ENCODE results near the gene CFD. TPM values are rescaled to one million over a fixed set of nuclear protein-coding genes. Genes with fewer than 3 reads are reported as not detected.
A peak's percentile ranks its signal among the peaks of the same experiment; 100 is the strongest.

The CFD gene
- total RNA-seq, 4 donors from 2014 or later, result 339 to 1,037 (median 506) TPM

- intact Hi-C loops (cut with DNase I), result no loop called here
- DNase-seq, result peak; percentile 38 to 54
- TF ChIP-seq POLR2A (IDR thresholded peaks at IDR 0.05), result no peak
- TF ChIP-seq CTCF (IDR thresholded peaks at IDR 0.05), result no peak
- H3K36me3 ChIP-seq, result peaks cover 0 to 3% of the 10 kb centered on the region in 2 donors
- 70 to 75% methylated on average over 14 of the region's 14 CpGs for WGBS, 2 donors
- H3K9me3 ChIP-seq, result no peaks in the 10 kb centered on the region
- H3K27ac ChIP-seq, result no peak overlapping the region
- peaks cover 0 to 15% of the 10 kb centered on the region in 2 donors for H3K4me1 ChIP-seq
- H3K27me3 ChIP-seq, result no peaks in the 10 kb centered on the region
- no peak overlapping the region for H3K4me3 ChIP-seq (replicated peaks in 1 of 3)
Measured at GRCh38 chr19:902446-903226, 43.2 kb downstream of the CFD start.

- H3K4me1 ChIP-seq, result peaks cover 0 to 15% of the 10 kb centered on the region in 2 donors
- H3K4me3 ChIP-seq (replicated peaks in 1 of 3), result no peak overlapping the region
- peaks cover 0 to 3% of the 10 kb centered on the region in 2 donors for H3K36me3 ChIP-seq
- intact Hi-C loops (cut with DNase I), result no loop called here
- 76 to 83% methylated on average over 30 to 32 of the region's 32 CpGs for WGBS, 2 donors
- peak in 1 of 2 donors; percentile 47 for DNase-seq
- TF ChIP-seq CTCF (IDR thresholded peaks at IDR 0.05), result no peak
- no peak for TF ChIP-seq POLR2A (IDR thresholded peaks at IDR 0.05)
- H3K27ac ChIP-seq, result no peak overlapping the region
- no peaks in the 10 kb centered on the region for H3K9me3 ChIP-seq
- no peaks in the 10 kb centered on the region for H3K27me3 ChIP-seq
Measured at GRCh38 chr19:903266-903797, 43.9 kb downstream of the CFD start.

GRCh38 chr19:904545-904944, 45.1 kb downstream of the CFD start:
- no peaks in the 10 kb centered on the region for H3K9me3 ChIP-seq
- DNase-seq, result no peak
- no peaks in the 10 kb centered on the region for H3K27me3 ChIP-seq
- no peak for TF ChIP-seq POLR2A (IDR thresholded peaks at IDR 0.05)
- TF ChIP-seq CTCF (IDR thresholded peaks at IDR 0.05), result no peak
- 88 to 93% methylated on average over 8 of the region's 8 CpGs for WGBS, 2 donors
- no peak overlapping the region for H3K27ac ChIP-seq
- peaks cover 0 to 24% of the 10 kb centered on the region in 2 donors for H3K4me1 ChIP-seq
- intact Hi-C loops (cut with DNase I), result no loop called here
- H3K4me3 ChIP-seq (replicated peaks in 1 of 3), result no peak overlapping the region
- peaks cover 0 to 2% of the 10 kb centered on the region in 2 donors for H3K36me3 ChIP-seq

- Histone ChIP-seq H3K4me1 (peaks cover 0 to 24% of the 10 kb centered on the region in 2 donors), H3K36me3 (no peaks in the 10 kb centered on the region), H3K27me3 (no peaks in the 10 kb centered on the region), H3K27ac (no peak overlapping the region), H3K9me3 (no peaks in the 10 kb centered on the region), H3K4me3 (replicated peaks in 1 of 3) (no peak overlapping the region)
- WGBS, 2 donors, result 95 to 97% methylated on average over 7 of the region's 7 CpGs
- TF ChIP-seq CTCF (IDR thresholded peaks at IDR 0.05) (no peak), POLR2A (IDR thresholded peaks at IDR 0.05) (no peak)
- intact Hi-C loops (cut with DNase I), result no loop called here
- no peak for DNase-seq
Measured at GRCh38 chr19:906480-906879, 47.0 kb downstream of the CFD start.

- TF ChIP-seq CTCF (IDR thresholded peaks at IDR 0.05) (no peak), POLR2A (IDR thresholded peaks at IDR 0.05) (no peak)
- Histone ChIP-seq H3K27ac (no peak overlapping the region), H3K4me1 (peaks cover 0 to 23% of the 10 kb centered on the region in 2 donors), H3K36me3 (no peaks in the 10 kb centered on the region), H3K4me3 (replicated peaks in 1 of 3) (no peak overlapping the region), H3K27me3 (no peaks in the 10 kb centered on the region), H3K9me3 (no peaks in the 10 kb centered on the region)
- WGBS, 2 donors, result 91 to 92% methylated on average over 9 to 11 of the region's 14 CpGs
- intact Hi-C loops (cut with DNase I), result no loop called here
- DNase-seq, result no peak
Measured at GRCh38 chr19:907183-907853, 47.9 kb downstream of the CFD start.
